BLaER1 treated with 17β-estradiol and CSF1 and Interleukin-3, amounts not matched to agents 10 nM and 100 nM (cell line): ENCODE measurements around the gene RHBDD3.
"Not testable (repeated sequence)": the region's sequence is repeated elsewhere in the genome, so short reads cannot be mapped to it uniquely, and the experiment has no call there.

Experiments
- H3K27ac ChIP-seq, 11 experiments: shearing (Covaris generic); formaldehyde crosslinking; 2 replicates each; pipeline ENCODE4 v1.8.1; 2022
- H3K27me3 ChIP-seq, 11 experiments: shearing (Covaris generic); formaldehyde crosslinking; 2 replicates each; pipeline ENCODE4 v1.8.1; 2022
- H3K36me3 ChIP-seq, 11 experiments: shearing (Covaris generic); formaldehyde crosslinking; 2 replicates each; pipeline ENCODE4 v1.8.1; 2022
- H3K4me1 ChIP-seq, 10 experiments: shearing (Covaris generic); formaldehyde crosslinking; 2 replicates each; pipeline ENCODE4 v1.8.1; 2022
- H3K4me2 ChIP-seq, 11 experiments: shearing (Covaris generic); formaldehyde crosslinking; 2 replicates each; pipeline ENCODE4 v1.8.1; 2022
- H3K4me3 ChIP-seq, 10 experiments: shearing (Covaris generic); formaldehyde crosslinking; 2 replicates each; pipeline ENCODE4 v1.8.1; 2022
- H3K9ac ChIP-seq, 11 experiments: shearing (Covaris generic); formaldehyde crosslinking; 2 replicates each; pipeline ENCODE4 v1.8.1; 2022
- H3K9me3 ChIP-seq, 11 experiments: shearing (Covaris generic); formaldehyde crosslinking; replicated peaks in 1 of 11; 2 replicates each; pipeline ENCODE4 v1.8.1; 2022
- H4K20me1 ChIP-seq, 11 experiments: shearing (Covaris generic); formaldehyde crosslinking; 2 replicates each; pipeline ENCODE4 v1.8.1; 2022
- Cebpa-rat ChIP-seq, 11 experiments: shearing (Covaris generic); IDR thresholded peaks; 2 replicates each; pipeline ENCODE4 v1.8.1; 2022

The RHBDD3 gene

GRCh38 chr22:29243874-29244446 lies 23.8 kb downstream of the RHBDD3 start:
- Histone ChIP-seq H3K4me3 (no peak overlapping the region), H3K4me2 (no peak overlapping the region), H3K9ac (no peak overlapping the region), H3K27ac (no peak overlapping the region), H4K20me1 (peaks cover 0 to 13% (median 0%) of the 10 kb centered on the region in 11 experiments; a peak in 2 of 22 replicates), H3K9me3 (peaks cover 44 to 51% (median 48%) of the 10 kb centered on the region in 11 experiments), H3K4me1 (peaks cover 0 to 5% (median 0%) of the 10 kb centered on the region in 10 experiments; a peak in 1 of 20 replicates), H3K36me3 (no peaks in the 10 kb centered on the region), H3K27me3 (peaks cover 0 to 5% (median 0%) of the 10 kb centered on the region in 11 experiments; a peak in 1 of 22 replicates)
- no peak for TF ChIP-seq Cebpa-rat (IDR thresholded peaks at IDR 0.05)

GRCh38 chr22:29240481-29240880 lies 27.3 kb downstream of the RHBDD3 start:
- H4K20me1 ChIP-seq, H3K4me3 ChIP-seq, H3K4me2 ChIP-seq, H3K27ac ChIP-seq, H3K27me3 ChIP-seq, H3K36me3 ChIP-seq, H3K9ac ChIP-seq, H3K4me1 ChIP-seq: not testable (repeated sequence)
- peaks cover 44 to 54% (median 50%) of the 10 kb centered on the region in 11 experiments for H3K9me3 ChIP-seq

- Histone ChIP-seq H3K4me3 (no peak overlapping the region), H3K9ac (no peak overlapping the region), H3K4me2 (no peak overlapping the region), H3K4me1 (no peaks in the 10 kb centered on the region; a peak in 1 of 20 replicates), H4K20me1 (peaks cover 0 to 10% (median 0%) of the 10 kb centered on the region in 11 experiments; a peak in 3 of 22 replicates), H3K36me3 (no peaks in the 10 kb centered on the region), H3K27ac (no peak overlapping the region), H3K9me3 (peaks cover 9 to 13% (median 11%) of the 10 kb centered on the region in 11 experiments; a peak in 20 of 22 replicates), H3K27me3 (no peaks in the 10 kb centered on the region)
- no peak for TF ChIP-seq Cebpa-rat (IDR thresholded peaks at IDR 0.05)
Observed at GRCh38 chr22:29233277-29233877, 34.4 kb downstream of the RHBDD3 start.

DNA sequence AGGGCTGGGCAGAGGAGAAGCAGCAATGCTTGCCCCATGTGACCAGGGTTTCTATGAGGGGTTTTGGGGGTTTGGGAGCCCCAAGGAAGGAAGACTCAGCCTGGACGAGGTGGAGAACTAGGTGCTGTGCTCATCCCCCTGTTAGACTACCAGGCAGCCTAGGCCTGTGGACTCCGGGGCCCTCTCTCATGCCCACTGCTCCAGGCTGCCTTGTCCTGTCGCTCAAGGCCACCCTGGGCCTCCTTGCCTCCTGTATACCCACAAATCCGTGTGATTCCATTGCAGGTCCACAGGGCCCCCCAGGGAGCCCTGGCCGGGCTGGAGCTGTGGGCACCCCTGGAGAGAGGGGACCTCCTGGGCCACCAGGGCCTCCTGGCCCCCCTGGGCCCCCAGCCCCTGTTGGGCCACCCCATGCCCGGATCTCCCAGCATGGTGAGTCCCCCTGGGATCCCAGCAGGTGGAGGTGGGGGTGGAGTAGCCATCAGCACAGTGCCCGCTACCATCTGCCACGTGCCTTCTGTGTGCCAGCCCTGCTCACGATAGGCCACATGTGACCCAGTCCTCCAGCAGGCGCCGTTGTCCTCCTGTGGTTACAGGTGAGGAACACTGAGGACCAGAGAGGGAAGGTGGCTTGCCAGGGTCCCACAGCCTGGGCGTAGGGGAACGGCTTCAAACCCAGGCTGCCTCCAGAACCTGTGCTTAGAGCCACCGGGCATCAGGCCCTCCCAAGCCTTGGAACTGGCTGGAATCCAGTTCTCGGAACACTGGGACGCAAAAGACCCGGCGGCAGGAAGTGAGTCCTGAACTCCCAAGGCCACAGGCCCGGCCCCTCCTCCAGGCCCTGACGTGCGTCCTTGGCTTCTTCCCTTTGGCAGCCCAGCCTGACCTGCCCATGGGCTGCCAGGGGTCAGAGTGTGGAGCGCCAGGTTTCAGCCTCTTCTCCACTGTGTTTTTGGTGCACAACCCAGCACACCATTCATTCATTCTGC lies 35.5 kb downstream of the RHBDD3 start:
- TF ChIP-seq Cebpa-rat (IDR thresholded peaks at IDR 0.05): no peak
- Histone ChIP-seq H3K36me3 (no peaks in the 10 kb centered on the region), H4K20me1 (peaks cover 0 to 10% (median 0%) of the 10 kb centered on the region in 11 experiments; a peak in 3 of 22 replicates), H3K9ac (no peak overlapping the region), H3K27ac (no peak overlapping the region), H3K4me2 (no peak overlapping the region), H3K4me3 (no peak overlapping the region), H3K4me1 (no peaks in the 10 kb centered on the region; a peak in 1 of 20 replicates), H3K9me3 (peaks cover 9 to 13% (median 11%) of the 10 kb centered on the region in 11 experiments; a peak in 20 of 22 replicates), H3K27me3 (no peaks in the 10 kb centered on the region)

GRCh38 chr22:29230972-29231875 lies 36.6 kb downstream of the RHBDD3 start:
- H3K27ac ChIP-seq: no peak overlapping the region
- no peaks in the 10 kb centered on the region; a peak in 1 of 20 replicates for H3K4me1 ChIP-seq
- no peaks in the 10 kb centered on the region for H3K27me3 ChIP-seq
- no peak overlapping the region for H3K4me2 ChIP-seq
- peaks cover 0 to 13% (median 0%) of the 10 kb centered on the region in 11 experiments; a peak in 5 of 22 replicates for H4K20me1 ChIP-seq
- H3K9ac ChIP-seq: no peak overlapping the region
- H3K9me3 ChIP-seq: peaks cover 9 to 13% (median 11%) of the 10 kb centered on the region in 11 experiments; a peak in 20 of 22 replicates
- no peak overlapping the region for H3K4me3 ChIP-seq
- no peaks in the 10 kb centered on the region for H3K36me3 ChIP-seq
- no peak for TF ChIP-seq Cebpa-rat (IDR thresholded peaks at IDR 0.05)

- H3K4me2 ChIP-seq: no peak overlapping the region
- H3K36me3 ChIP-seq: no peaks in the 10 kb centered on the region
- H3K4me3 ChIP-seq: no peak overlapping the region
- H3K9me3 ChIP-seq: no peaks in the 10 kb centered on the region
- no peaks in the 10 kb centered on the region; a peak in 1 of 22 replicates for H3K27me3 ChIP-seq
- H4K20me1 ChIP-seq: peaks cover 0 to 20% (median 0%) of the 10 kb centered on the region in 11 experiments; a peak in 6 of 22 replicates
- no peak overlapping the region for H3K27ac ChIP-seq
- no peak for TF ChIP-seq Cebpa-rat (IDR thresholded peaks at IDR 0.05)
- no peak overlapping the region for H3K9ac ChIP-seq
- H3K4me1 ChIP-seq: peaks cover 0 to 11% (median 3%) of the 10 kb centered on the region in 10 experiments; a peak in 9 of 20 replicates
Observed at GRCh38 chr22:29226351-29226981, 41.3 kb downstream of the RHBDD3 start.

DNA sequence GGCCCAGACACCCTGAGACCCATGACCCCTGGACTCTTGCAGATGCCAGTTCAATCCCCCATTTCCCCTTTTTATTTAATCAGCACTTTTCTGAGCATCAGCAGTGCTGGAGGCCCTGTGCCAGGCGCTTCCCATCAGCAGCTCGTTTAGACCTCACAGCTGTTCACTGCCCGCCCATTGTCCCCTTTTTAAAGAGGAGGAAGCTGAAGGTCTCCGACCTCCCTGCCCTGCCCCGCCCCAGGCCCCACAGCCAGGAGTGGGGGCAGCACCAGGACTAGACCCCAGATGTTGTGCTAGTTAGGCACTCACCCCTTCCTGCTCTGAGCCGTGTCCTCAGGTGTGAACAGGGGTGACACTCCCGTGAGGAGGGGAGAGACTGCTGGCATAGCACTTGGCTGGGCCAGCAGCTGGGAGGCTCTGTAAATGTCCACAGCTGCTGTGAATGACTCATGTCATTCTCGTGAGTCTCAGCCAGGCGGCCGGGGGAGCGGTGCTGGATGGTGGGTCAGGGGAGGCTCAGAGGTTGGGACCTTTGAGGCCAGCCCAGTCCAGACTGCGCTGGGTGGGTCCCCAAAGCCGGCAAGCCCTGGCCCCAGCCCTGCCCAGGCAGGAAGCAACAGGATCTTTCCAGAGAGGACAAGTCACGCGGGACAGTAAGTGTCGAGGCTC lies 42.2 kb downstream of the RHBDD3 start:
- no peak overlapping the region for H3K27ac ChIP-seq
- H3K9me3 ChIP-seq: no peaks in the 10 kb centered on the region
- H3K4me2 ChIP-seq: peak overlapping the region in 5 of 11 experiments; percentile 20 to 43 (median 26); a peak in 10 of 22 replicates
- no peaks in the 10 kb centered on the region for H3K36me3 ChIP-seq
- peaks cover 0 to 11% (median 3%) of the 10 kb centered on the region in 10 experiments; a peak in 9 of 20 replicates for H3K4me1 ChIP-seq
- peak overlapping the region in 1 of 11 experiments; percentile 29; a peak in 1 of 22 replicates for H3K9ac ChIP-seq
- no peak for TF ChIP-seq Cebpa-rat (IDR thresholded peaks at IDR 0.05)
- no peaks in the 10 kb centered on the region; a peak in 1 of 22 replicates for H3K27me3 ChIP-seq
- no peak overlapping the region for H3K4me3 ChIP-seq
- peaks cover 0 to 19% (median 0%) of the 10 kb centered on the region in 11 experiments; a peak in 6 of 22 replicates for H4K20me1 ChIP-seq
